IMR-90 (cell line): ENCODE measurements around the gene MAGI2. TPM values are rescaled to one million over a fixed set of nuclear protein-coding genes. Genes with fewer than 3 reads are reported as not detected.

Experiments
- ATAC-seq: fragments of 200-7000 bp; cut with Tn5 transposase; 2 replicates; pipeline ENCODE4 v1.9.1; 2020; ENCODE audit warnings: low read depth, mild to moderate bottlenecking, moderate library complexity
- BruUV-seq: library from RNA; stranded (reverse); fragments of 400-500 nt; replicated peaks from 2 replicates; lab custom pipeline; 2021; lab: Mats Ljungman, UMichigan
- CTCF ChIA-PET: fragments of 300-600 bp; formaldehyde crosslinking; extraction: SDS; loops from one replicate; lab custom pipeline; 2021; ENCODE audit warnings: antibody characterized with exemption; lab: Yijun Ruan, JAX
- POLR2A ChIA-PET: fragments of 300-600 bp; sonication (Branson Sonifier 250); formaldehyde crosslinking; loops from one replicate; lab custom pipeline; 2022; ENCODE audit warnings: antibody characterized with exemption; ENCODE audit not compliant: unreplicated experiment; lab: Charles Lee
- DNase-seq: peaks from one replicate; pipeline ENCODE4 v3.0.0; 2013
- H2AFZ ChIP-seq: replicated peaks from 2 replicates; pipeline ENCODE3; 2013; ENCODE audit warnings: low read length, mild to moderate bottlenecking; ENCODE audit not compliant: poor library complexity
- H2AK5ac ChIP-seq: 2 replicates; pipeline ENCODE4 v1.6.1; 2013; ENCODE audit warnings: low read depth, low read length, inconsistent platforms
- H2AK9ac ChIP-seq: replicated peaks from 2 replicates; pipeline ENCODE3; 2013; ENCODE audit warnings: mild to moderate bottlenecking, low read depth, low read length, moderate library complexity; ENCODE audit not compliant: poor library complexity
- H2BK120ac ChIP-seq: 2 replicates; pipeline ENCODE4 v1.6.1; 2013; ENCODE audit warnings: low read depth, low read length, inconsistent platforms
- H2BK15ac ChIP-seq: 3 replicates; pipeline ENCODE4 v1.6.1; 2013; ENCODE audit warnings: low read depth, low read length, inconsistent platforms
- H2BK20ac ChIP-seq: 2 replicates; pipeline ENCODE4 v1.6.1; 2013; ENCODE audit warnings: low read depth, mild to moderate bottlenecking, inconsistent platforms, low read length, moderate library complexity
- H2BK5ac ChIP-seq: 2 replicates; pipeline ENCODE4 v1.6.1; 2013; ENCODE audit warnings: mild to moderate bottlenecking, low read depth, low read length, inconsistent platforms; ENCODE audit not compliant: poor library complexity, severe bottlenecking
- H3K14ac ChIP-seq: replicated peaks from 2 replicates; pipeline ENCODE4 v1.6.1; 2013; ENCODE audit warnings: low read depth, low read length, inconsistent platforms
- H3K18ac ChIP-seq: 2 replicates; pipeline ENCODE4 v1.6.1; 2013; ENCODE audit warnings: low read depth, low read length, control low read depth
- H3K23ac ChIP-seq: 2 replicates; pipeline ENCODE4 v1.6.1; 2013; ENCODE audit warnings: low read depth, low read length, inconsistent platforms
- H3K27ac ChIP-seq: 2 replicates; pipeline ENCODE4 v1.5.1; 2013; ENCODE audit warnings: mild to moderate bottlenecking, control low read depth, low read length; ENCODE audit not compliant: insufficient read depth
- H3K27me3 ChIP-seq: 2 replicates; pipeline ENCODE4 v1.6.1; 2013; ENCODE audit warnings: low read length; ENCODE audit not compliant: control insufficient read depth, insufficient read depth
- H3K36me3 ChIP-seq: 2 replicates; pipeline ENCODE4 v1.6.1; 2013; ENCODE audit warnings: low read length, mixed read lengths; ENCODE audit not compliant: control insufficient read depth, insufficient read depth
- H3K4ac ChIP-seq: 2 replicates; pipeline ENCODE4 v1.6.1; 2013; ENCODE audit warnings: low read depth, low read length, inconsistent platforms
- H3K4me1 ChIP-seq: 2 replicates; pipeline ENCODE4 v1.6.1; 2013; ENCODE audit warnings: low read length, mixed read lengths; ENCODE audit not compliant: control insufficient read depth, insufficient read depth
- H3K4me2 ChIP-seq: 2 replicates; pipeline ENCODE4 v1.6.1; 2013; ENCODE audit warnings: low read depth, mild to moderate bottlenecking, control low read depth, low read length, moderate library complexity
- H3K4me3 ChIP-seq: 2 replicates; pipeline ENCODE4 v1.5.1; 2013; ENCODE audit warnings: low read depth, mild to moderate bottlenecking, control low read depth, low read length, moderate library complexity; ENCODE audit not compliant: insufficient read depth
- H3K56ac ChIP-seq: 2 replicates; pipeline ENCODE4 v1.6.1; 2013; ENCODE audit warnings: low read length, inconsistent platforms; ENCODE audit not compliant: insufficient read depth; ENCODE audit errors: extremely low read depth
- H3K79me1 ChIP-seq, 2 experiments: 2 replicates each; pipeline ENCODE4 v1.6.1; 2013; ENCODE audit warnings: low read length in 2 of 2, inconsistent platforms in 1 of 2, low read depth in 1 of 2
- H3K9ac ChIP-seq: 2 replicates; pipeline ENCODE4 v1.6.1; 2013; ENCODE audit warnings: low read depth, low read length, control low read depth
- H3K9me1 ChIP-seq: 2 replicates; pipeline ENCODE4 v1.6.1; 2013; ENCODE audit warnings: low read length, inconsistent platforms; ENCODE audit not compliant: insufficient read depth
- H3K9me3 ChIP-seq: 2 replicates; pipeline ENCODE4 v1.6.1; 2013; ENCODE audit warnings: low read length; ENCODE audit not compliant: control insufficient read depth, insufficient read depth
- H4K20me1 ChIP-seq: 2 replicates; pipeline ENCODE4 v1.6.1; 2013; ENCODE audit warnings: low read length, inconsistent platforms; ENCODE audit not compliant: insufficient read depth
- H4K5ac ChIP-seq: 2 replicates; pipeline ENCODE4 v1.6.1; 2013; ENCODE audit warnings: mild to moderate bottlenecking, low read depth, low read length, control low read depth
- H4K8ac ChIP-seq, 2 experiments: 2 replicates each; pipeline ENCODE4 v1.6.1; 2013; ENCODE audit warnings: low read depth in 2 of 2, low read length in 2 of 2, control low read depth in 1 of 2, inconsistent platforms in 1 of 2
- H4K91ac ChIP-seq: 2 replicates; pipeline ENCODE4 v1.6.1; 2013; ENCODE audit warnings: low read depth, low read length, inconsistent platforms; ENCODE audit not compliant: insufficient read depth
- BHLHE40 ChIP-seq: fragments of 150-350 bp; IDR thresholded peaks from 2 replicates; pipeline ENCODE4 v1.6.1; 2016; ENCODE audit warnings: mild to moderate bottlenecking, low read depth, low read length
- CEBPB ChIP-seq: IDR thresholded peaks from 2 replicates; pipeline ENCODE4 v1.6.1; 2012; ENCODE audit warnings: low read depth, low read length, improper control_type of control experiment
- CHD1 ChIP-seq: IDR thresholded peaks from 2 replicates; pipeline ENCODE4 v1.6.1; 2012; ENCODE audit warnings: low read depth, low read length, improper control_type of control experiment
- FOS ChIP-seq: fragments of 150-350 bp; IDR thresholded peaks from 2 replicates; pipeline ENCODE4 v1.6.1; 2016; ENCODE audit warnings: low read depth, low read length
- MAFK ChIP-seq: IDR thresholded peaks from 2 replicates; pipeline ENCODE4 v1.6.1; 2012; ENCODE audit warnings: low read depth, low read length, improper control_type of control experiment
- MAZ ChIP-seq: IDR thresholded peaks from 2 replicates; pipeline ENCODE4 v1.6.1; 2012; ENCODE audit warnings: low read depth, mild to moderate bottlenecking, low read length, improper control_type of control experiment, moderate library complexity, borderline replicate concordance
- MXI1 ChIP-seq: IDR thresholded peaks from 2 replicates; pipeline ENCODE4 v1.6.1; 2012; ENCODE audit warnings: low read depth, mild to moderate bottlenecking, low read length, moderate library complexity, borderline replicate concordance
- NFE2L2 ChIP-seq: fragments of 150-350 bp; IDR thresholded peaks from 2 replicates; pipeline ENCODE4 v1.6.1; 2016; ENCODE audit warnings: low read depth, mild to moderate bottlenecking, low read length
- POLR2A ChIP-seq: IDR thresholded peaks from 2 replicates; pipeline ENCODE4 v1.6.1; 2012; ENCODE audit warnings: mild to moderate bottlenecking, low read depth, low read length
- RAD21 ChIP-seq: IDR thresholded peaks from 2 replicates; pipeline ENCODE4 v1.6.1; 2012; ENCODE audit warnings: low read length, improper control_type of control experiment
- RCOR1 ChIP-seq: IDR thresholded peaks from 2 replicates; pipeline ENCODE4 v1.6.1; 2012; ENCODE audit warnings: mild to moderate bottlenecking, low read length, improper control_type of control experiment; ENCODE audit not compliant: insufficient replicate concordance
- RFX5 ChIP-seq: IDR thresholded peaks from 2 replicates; pipeline ENCODE4 v1.8.0; 2012; ENCODE audit warnings: low read depth, mild to moderate bottlenecking, low read length, moderate library complexity
- SMC3 ChIP-seq: fragments of 150-350 bp; IDR thresholded peaks from 2 replicates; pipeline ENCODE4 v1.6.1; 2016; ENCODE audit warnings: low read depth, mild to moderate bottlenecking, antibody characterized with exemption, low read length, moderate library complexity
- USF2 ChIP-seq: fragments of 150-350 bp; IDR thresholded peaks from 2 replicates; pipeline ENCODE4 v1.6.1; 2017; ENCODE audit warnings: mild to moderate bottlenecking, antibody characterized with exemption, low read length, low read depth
- WGBS, 2 experiments: methylation state at CpG; one replicate each; pipeline versions ENCODE4 v1.1.5 to v1.1.7; 2013; ENCODE audit warnings: missing lambda C conversion rate in 2 of 2; ENCODE audit not compliant: insufficient read length in 1 of 2; ENCODE audit errors: extremely low coverage in 2 of 2; 5-methylcytosine and 5-hydroxymethylcytosine counted together
- dilution Hi-C: fragments of 300-500 bp; cut with HindIII; formaldehyde crosslinking; loops from one replicate; pipeline ENCODE4 v1.14.3; 2018; ENCODE audit warnings: low sequenced_read_pairs; ENCODE audit not compliant: unreplicated experiment
- in situ Hi-C: fragments of 300-500 bp; cut with MboI; formaldehyde crosslinking; loops from 3 replicates; pipeline ENCODE4 v1.14.3; 2019; ENCODE audit warnings: low sequenced_read_pairs, inconsistent platforms, mixed read lengths
- intact Hi-C: fragments of 100-400 bp; cut with micrococcal nuclease; formaldehyde crosslinking; loops from 2 replicates; pipeline ENCODE4 v1.10.0; 2022
- polyA plus RNA-seq, 3 experiments: library from polyadenylated mRNA; depleted of rRNA; stranded (reverse); fragments of >200 nt; gene quantifications; 2 replicates each; pipeline ENCODE4 v1.2.3, GENCODE V29; 2012; ENCODE audit warnings: low replicate concordance in 1 of 3
- total RNA-seq: library from RNA; depleted of rRNA; stranded (reverse); fragments of >200 nt; gene quantifications from 2 replicates; pipeline ENCODE4 v1.2.3, GENCODE V29; 2012
- TF ChIP-seq, protein P1 (sequence below): conservative IDR thresholded peaks from 2 replicates; pipeline ENCODE4 v1.5.1; 2012; ENCODE audit warnings: mild to moderate bottlenecking, low read depth, low read length, improper control_type of control experiment
- TF ChIP-seq, protein P2 (sequence below): fragments of 150-350 bp; IDR thresholded peaks from 2 replicates; pipeline ENCODE4 v1.6.1; 2016; ENCODE audit warnings: low read depth, mild to moderate bottlenecking, low read length, moderate library complexity, borderline replicate concordance

Gene MAGI2
- total and polyA plus RNA-seq, 2 of the 4 experiments (the other 2 are of a cell fraction): 2.5 to 17.9 TPM

DNA sequence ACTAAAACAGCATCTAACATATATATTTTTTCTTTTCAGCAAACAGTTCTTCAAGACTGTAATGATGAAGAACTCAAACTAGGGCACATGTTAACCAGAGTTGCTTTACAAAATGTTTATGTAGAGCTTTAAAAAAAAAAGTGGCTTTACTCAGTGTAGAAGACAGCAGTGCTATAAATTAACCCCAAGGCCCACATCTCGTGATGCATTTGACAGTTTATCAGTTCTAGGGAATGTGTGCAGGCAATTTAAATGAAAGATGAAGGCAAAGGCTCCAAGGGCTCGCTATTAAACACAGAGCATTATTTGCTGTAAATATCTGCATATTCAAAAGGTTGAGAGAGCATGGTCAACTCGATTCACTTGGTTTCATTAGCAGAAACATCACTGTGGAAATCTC, 558.1 kb downstream of the MAGI2 start:
- ATAC-seq: no peak
- no peak overlapping the region for H3K18ac ChIP-seq
- in situ Hi-C loops: no loop called here

More for the DNA sequence above, 558.1 kb downstream of the MAGI2 start:
- no peak overlapping the region for H2BK15ac ChIP-seq
- H3K9ac ChIP-seq: no peak overlapping the region
- H4K20me1 ChIP-seq: no peaks in the 10 kb centered on the region
- H3K36me3 ChIP-seq: no peaks in the 10 kb centered on the region
- no peak overlapping the region for H3K27ac ChIP-seq
- no peak overlapping the region for H2AK5ac ChIP-seq
- H3K56ac ChIP-seq: no peak overlapping the region
- no peak overlapping the region for H3K4ac ChIP-seq
- H3K4me3 ChIP-seq: no peak overlapping the region
- no peaks in the 10 kb centered on the region for H3K79me1 ChIP-seq
- no peak overlapping the region for H3K23ac ChIP-seq
- BruUV-seq: no TSS peak
- no peak overlapping the region for H3K4me2 ChIP-seq
- TF ChIP-seq SMC3 (no peak), CEBPB (no peak), NFE2L2 (no peak), RFX5 (no peak), USF2 (no peak), RCOR1 (no peak), MXI1 (no peak), MAZ (no peak), POLR2A (no peak), BHLHE40 (no peak), CHD1 (no peak), RAD21 (no peak), FOS (no peak), MAFK (no peak)
- TF ChIP-seq, protein P1, sequence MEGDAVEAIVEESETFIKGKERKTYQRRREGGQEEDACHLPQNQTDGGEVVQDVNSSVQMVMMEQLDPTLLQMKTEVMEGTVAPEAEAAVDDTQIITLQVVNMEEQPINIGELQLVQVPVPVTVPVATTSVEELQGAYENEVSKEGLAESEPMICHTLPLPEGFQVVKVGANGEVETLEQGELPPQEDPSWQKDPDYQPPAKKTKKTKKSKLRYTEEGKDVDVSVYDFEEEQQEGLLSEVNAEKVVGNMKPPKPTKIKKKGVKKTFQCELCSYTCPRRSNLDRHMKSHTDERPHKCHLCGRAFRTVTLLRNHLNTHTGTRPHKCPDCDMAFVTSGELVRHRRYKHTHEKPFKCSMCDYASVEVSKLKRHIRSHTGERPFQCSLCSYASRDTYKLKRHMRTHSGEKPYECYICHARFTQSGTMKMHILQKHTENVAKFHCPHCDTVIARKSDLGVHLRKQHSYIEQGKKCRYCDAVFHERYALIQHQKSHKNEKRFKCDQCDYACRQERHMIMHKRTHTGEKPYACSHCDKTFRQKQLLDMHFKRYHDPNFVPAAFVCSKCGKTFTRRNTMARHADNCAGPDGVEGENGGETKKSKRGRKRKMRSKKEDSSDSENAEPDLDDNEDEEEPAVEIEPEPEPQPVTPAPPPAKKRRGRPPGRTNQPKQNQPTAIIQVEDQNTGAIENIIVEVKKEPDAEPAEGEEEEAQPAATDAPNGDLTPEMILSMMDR: no peak
- TF ChIP-seq, protein P2, sequence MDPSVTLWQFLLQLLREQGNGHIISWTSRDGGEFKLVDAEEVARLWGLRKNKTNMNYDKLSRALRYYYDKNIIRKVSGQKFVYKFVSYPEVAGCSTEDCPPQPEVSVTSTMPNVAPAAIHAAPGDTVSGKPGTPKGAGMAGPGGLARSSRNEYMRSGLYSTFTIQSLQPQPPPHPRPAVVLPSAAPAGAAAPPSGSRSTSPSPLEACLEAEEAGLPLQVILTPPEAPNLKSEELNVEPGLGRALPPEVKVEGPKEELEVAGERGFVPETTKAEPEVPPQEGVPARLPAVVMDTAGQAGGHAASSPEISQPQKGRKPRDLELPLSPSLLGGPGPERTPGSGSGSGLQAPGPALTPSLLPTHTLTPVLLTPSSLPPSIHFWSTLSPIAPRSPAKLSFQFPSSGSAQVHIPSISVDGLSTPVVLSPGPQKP: no peak
- no peaks in the 10 kb centered on the region for H3K27me3 ChIP-seq
- no peak overlapping the region for H4K5ac ChIP-seq
- H2BK120ac ChIP-seq: no peak overlapping the region
- ChIA-PET POLR2A (no interaction called here), CTCF (no interaction called here)
- H3K4me1 ChIP-seq: no peaks in the 10 kb centered on the region
- H4K8ac ChIP-seq: no peak overlapping the region
- no peak overlapping the region for H2BK5ac ChIP-seq
- peaks cover 2% of the 10 kb centered on the region; the same call in 1 of the 2 replicates for H3K9me3 ChIP-seq
- intact Hi-C loops (no loop called here), dilution Hi-C loops (no loop called here)
- H4K91ac ChIP-seq: no peak overlapping the region
- no peak overlapping the region for H2AK9ac ChIP-seq
- no CpG with 5 or more reads among the region's 3 CpGs for WGBS, 2 experiments
- no peak for DNase-seq
- no peak overlapping the region for H2BK20ac ChIP-seq
- no peak overlapping the region for H2AFZ ChIP-seq
- H3K9me1 ChIP-seq: no peaks in the 10 kb centered on the region
- no peak overlapping the region for H3K14ac ChIP-seq
